Kidney epithelial cell (primary cell): Measurements from ENCODE around the gene ITIH1. TPM values are rescaled to one million over a fixed set of nuclear protein-coding genes. Genes with fewer than 3 reads are reported as not detected.

Experiments
- DNase-seq: peaks from one replicate; pipeline ENCODE4 v3.0.0-alpha.2; 2010; ENCODE audit warnings: low read depth
- H3K27me3 ChIP-seq: 2 replicates; pipeline ENCODE4 v1.6.0; 2011; ENCODE audit warnings: low read length; ENCODE audit not compliant: control insufficient read depth, insufficient read depth
- H3K36me3 ChIP-seq: 2 replicates; pipeline ENCODE4 v1.5.1; 2011; ENCODE audit warnings: low read length; ENCODE audit not compliant: control insufficient read depth, insufficient read depth
- H3K4me3 ChIP-seq: 2 replicates; pipeline ENCODE4 v1.5.1; 2011; ENCODE audit warnings: low read depth, mild to moderate bottlenecking, control low read depth, low read length
- total RNA-seq: library from RNA; depleted of rRNA; stranded (reverse); fragments of >200 nt; gene quantifications from 2 replicates; pipeline ENCODE4 v1.2.3, GENCODE V29; 2015
- TF ChIP-seq, protein P1 (sequence below): IDR thresholded peaks from 2 replicates; pipeline ENCODE4 v1.5.1; 2011; ENCODE audit warnings: mild to moderate bottlenecking, moderate library complexity, low read length, control low read depth, inconsistent platforms; ENCODE audit not compliant: insufficient read depth, poor library complexity, severe bottlenecking

ITIH1 gene
- total RNA-seq, 1 donor from 2014 or later, result not detected

DNA sequence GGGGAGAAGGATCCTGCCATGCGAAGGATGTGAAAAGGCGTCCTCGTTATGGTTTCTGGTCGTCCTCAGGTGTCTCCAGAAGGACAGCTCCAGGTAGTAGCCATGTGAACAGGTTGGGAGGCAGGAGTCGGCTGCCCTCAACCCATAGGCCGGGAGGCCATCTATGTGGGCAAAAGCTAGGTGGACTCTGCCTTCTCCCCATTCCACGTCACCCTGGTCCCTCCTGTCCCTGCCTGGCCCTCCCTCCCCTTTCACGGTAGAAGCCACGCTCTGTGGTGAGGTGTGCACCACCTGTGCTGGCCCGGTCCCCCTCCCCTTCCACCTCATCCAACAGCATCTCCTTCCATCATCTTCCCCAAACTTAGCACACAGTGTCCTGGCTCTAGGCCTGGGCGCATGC is 33.5 kb downstream of the ITIH1 start:
- H3K4me3 ChIP-seq, result no peak overlapping the region

DNA sequence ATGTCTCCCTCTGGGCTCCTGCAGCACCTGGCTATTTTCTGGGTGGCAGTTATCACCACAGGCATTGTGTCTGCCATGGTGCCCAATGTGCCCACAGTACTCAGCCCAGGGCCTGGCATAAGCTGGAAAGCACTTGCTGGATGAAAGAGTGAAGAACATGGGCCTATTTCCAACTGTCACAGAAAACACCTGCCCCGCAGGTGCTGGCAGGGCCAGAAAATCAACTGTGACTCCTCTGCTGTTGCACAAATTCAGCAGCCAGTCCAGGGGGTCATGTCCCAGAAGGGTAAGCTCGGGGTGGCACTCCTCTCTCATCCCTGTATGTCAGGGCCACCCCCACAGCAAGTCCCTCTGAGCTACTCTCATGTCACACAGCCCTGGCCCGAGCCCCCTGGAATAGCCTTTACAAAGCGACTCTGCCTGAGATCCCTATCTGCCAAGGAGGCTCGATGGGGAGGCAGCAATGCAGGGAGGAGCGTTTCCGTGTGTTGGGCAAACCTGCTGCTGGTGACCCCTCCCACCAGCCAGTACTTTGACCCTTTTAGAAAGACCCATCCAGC is 34.1 kb downstream of the ITIH1 start:
- no peaks in the 10 kb centered on the region for H3K27me3 ChIP-seq
- no peak for DNase-seq
- TF ChIP-seq, protein P1, sequence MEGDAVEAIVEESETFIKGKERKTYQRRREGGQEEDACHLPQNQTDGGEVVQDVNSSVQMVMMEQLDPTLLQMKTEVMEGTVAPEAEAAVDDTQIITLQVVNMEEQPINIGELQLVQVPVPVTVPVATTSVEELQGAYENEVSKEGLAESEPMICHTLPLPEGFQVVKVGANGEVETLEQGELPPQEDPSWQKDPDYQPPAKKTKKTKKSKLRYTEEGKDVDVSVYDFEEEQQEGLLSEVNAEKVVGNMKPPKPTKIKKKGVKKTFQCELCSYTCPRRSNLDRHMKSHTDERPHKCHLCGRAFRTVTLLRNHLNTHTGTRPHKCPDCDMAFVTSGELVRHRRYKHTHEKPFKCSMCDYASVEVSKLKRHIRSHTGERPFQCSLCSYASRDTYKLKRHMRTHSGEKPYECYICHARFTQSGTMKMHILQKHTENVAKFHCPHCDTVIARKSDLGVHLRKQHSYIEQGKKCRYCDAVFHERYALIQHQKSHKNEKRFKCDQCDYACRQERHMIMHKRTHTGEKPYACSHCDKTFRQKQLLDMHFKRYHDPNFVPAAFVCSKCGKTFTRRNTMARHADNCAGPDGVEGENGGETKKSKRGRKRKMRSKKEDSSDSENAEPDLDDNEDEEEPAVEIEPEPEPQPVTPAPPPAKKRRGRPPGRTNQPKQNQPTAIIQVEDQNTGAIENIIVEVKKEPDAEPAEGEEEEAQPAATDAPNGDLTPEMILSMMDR, result no peak
- H3K4me3 ChIP-seq, result no peak overlapping the region
- H3K36me3 ChIP-seq, result no peaks in the 10 kb centered on the region

More for the DNA sequence above, 33.5 kb downstream of the ITIH1 start:
- DNase-seq, result no peak
- TF ChIP-seq, protein P1, result no peak
- no peaks in the 10 kb centered on the region for H3K36me3 ChIP-seq
- H3K27me3 ChIP-seq, result no peaks in the 10 kb centered on the region

DNA sequence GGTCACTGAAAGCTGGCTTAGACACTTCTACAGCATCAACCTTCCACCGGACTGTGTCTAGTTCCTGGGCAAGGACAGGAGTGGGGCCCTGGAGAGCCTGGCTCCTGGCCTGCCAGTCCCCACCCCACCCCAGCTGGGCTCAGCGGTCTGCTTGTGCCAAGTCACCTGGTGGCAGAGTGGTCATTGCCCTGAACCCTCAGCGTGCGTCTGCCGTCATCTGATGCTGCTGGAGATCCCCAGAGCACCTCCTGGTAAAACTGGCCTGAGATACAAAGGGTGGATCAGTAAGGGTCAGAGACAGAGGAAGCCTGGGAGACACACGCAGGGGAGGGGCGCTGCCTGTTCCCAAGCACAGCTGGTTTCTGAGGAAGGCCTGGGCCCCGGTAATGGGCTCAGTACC is 36.4 kb downstream of the ITIH1 start:
- TF ChIP-seq, protein P1, result no peak
- no peak for DNase-seq
- Histone ChIP-seq H3K36me3 (no peaks in the 10 kb centered on the region), H3K27me3 (no peaks in the 10 kb centered on the region), H3K4me3 (no peak overlapping the region)

DNA sequence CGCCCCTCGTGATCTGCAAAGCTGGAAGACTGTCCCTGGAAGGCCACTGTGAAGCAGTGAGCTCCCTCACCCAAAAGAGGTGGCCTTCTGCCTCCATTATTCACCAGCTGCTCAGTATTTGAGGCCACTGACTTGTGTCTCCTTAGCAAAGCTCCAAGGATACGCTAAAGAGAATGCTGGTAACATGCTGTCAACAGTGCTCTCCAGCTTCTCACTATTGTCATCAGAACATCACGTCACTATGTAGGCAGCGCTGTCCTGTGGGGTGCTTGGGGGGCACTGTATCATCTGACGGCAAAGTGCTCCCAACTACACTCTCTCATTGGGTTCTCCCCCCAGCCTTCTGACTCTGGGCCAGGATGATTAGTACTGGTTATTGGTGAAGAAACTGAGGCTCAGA is 38.8 kb downstream of the ITIH1 start:
- TF ChIP-seq, protein P1, result no peak
- Histone ChIP-seq H3K4me3 (no peak overlapping the region), H3K36me3 (no peaks in the 10 kb centered on the region), H3K27me3 (no peaks in the 10 kb centered on the region)
- DNase-seq, result no peak

DNA sequence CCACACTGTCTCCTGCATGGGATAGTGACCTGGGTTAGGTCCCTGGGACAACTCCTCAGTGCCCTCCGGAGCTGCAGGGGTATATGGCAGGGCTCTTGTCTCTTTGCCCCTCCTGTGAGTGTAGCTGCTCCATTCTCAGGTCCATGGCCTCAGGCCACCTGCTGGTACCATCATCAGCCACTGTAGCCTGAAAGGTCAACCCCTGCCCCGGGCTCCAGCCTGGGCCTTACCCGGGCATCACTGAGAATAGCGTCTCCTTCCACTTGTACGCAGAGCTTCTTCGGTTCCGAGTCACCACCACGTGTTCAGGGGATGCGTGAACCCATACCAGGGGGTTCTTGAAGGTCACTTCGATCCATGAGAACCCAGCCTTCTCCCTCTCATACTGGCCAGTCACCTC is 39.3 kb downstream of the ITIH1 start:
- H3K36me3 ChIP-seq, result no peaks in the 10 kb centered on the region
- no peak for DNase-seq
- TF ChIP-seq, protein P1, result no peak
- H3K4me3 ChIP-seq, result no peak overlapping the region
- H3K27me3 ChIP-seq, result no peaks in the 10 kb centered on the region

DNA sequence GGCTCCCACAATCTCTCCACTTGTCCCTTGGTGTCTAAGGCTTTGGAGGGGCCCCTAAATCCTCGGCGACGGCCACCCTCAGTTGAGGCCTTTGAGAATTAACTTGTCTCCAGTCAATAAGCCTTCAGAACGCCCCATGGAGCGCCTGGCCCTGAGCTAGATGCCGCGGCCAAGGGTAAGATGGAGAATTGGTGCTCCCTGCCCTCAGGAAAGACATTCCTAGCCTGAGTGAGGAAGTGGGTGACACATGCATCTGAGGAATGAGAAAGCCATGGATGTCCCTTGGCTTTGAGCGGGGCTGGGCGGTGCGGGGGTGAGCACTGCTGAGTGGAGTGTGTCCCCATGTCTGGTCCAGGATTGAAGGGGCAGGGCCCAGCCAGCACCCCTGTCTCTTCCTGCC is 39.8 kb downstream of the ITIH1 start:
- Histone ChIP-seq H3K4me3 (no peak overlapping the region), H3K36me3 (no peaks in the 10 kb centered on the region), H3K27me3 (no peaks in the 10 kb centered on the region)
- TF ChIP-seq, protein P1, result no peak
- DNase-seq, result no peak
